ENCODE measurements around the gene MSI2. TPM values are rescaled to one million over a fixed set of nuclear protein-coding genes. Genes with fewer than 3 reads are reported as not detected.

MSI2 gene
- total and polyA plus RNA-seq, 2 donors (not counting 1 experiment from before 2014, with no cell fraction given), result 16.1 to 196 TPM

DNA sequence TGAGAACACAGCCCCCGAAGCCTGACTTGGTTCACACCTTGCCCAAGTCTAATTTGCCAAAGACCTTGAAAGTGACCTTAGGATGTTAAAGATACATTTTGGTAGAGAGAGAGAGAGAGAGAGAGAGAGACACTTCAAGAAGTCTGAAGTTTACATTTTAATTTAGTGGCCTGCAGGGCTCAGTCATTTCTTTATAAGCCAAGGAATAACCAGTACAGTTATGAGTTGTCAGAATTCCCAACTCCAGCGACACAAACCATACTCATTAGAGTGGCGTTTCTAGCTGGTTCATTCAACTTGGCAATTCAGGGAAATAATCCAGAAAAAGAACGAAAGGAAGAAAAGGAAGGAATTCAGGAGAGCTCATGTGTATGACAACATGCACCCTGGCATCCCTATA, 284.7 kb downstream of the MSI2 start:
- intact Hi-C loops (cut with micrococcal nuclease), result no loop called here
- peaks cover 3 to 4% of the 10 kb centered on the region in 2 experiments for H3K36me3 ChIP-seq (replicated peaks in 1 of 2; ENCODE audit: control extremely low read depth in 1 of 2, control insufficient read depth in 1 of 2, extremely low read depth in 1 of 2, insufficient read depth in 2 of 2, low read length in 1 of 2)
- DNase-seq (no peak), ATAC-seq (ENCODE audit: low read depth) (no peak)
- H3K4me1 ChIP-seq (ENCODE audit: control insufficient read depth in 2 of 2, insufficient read depth in 2 of 2, low read length in 2 of 2), result peaks cover 28 to 29% of the 10 kb centered on the region in 2 donors
- H3K27ac ChIP-seq (ENCODE audit: low read length in 2 of 2), result no peak overlapping the region
- Mint-ChIP-seq H3K4me3 (no peak overlapping the region), H3K27me3 (no peaks in the 10 kb centered on the region), H3K27ac (no peak overlapping the region), H3K9me3 (ENCODE audit: insufficient read depth) (no peaks in the 10 kb centered on the region), H3K4me1 (peaks cover 47% of the 10 kb centered on the region)
- ChIA-PET CTCF (interaction anchor here (0.9 kb wide), 1 partner anchor 298 kb away, joined by 3 read pairs; no protein-coding TSS in a partner anchor), POLR2A (interaction anchor here (0.9 to 1.2 kb wide), 2 partner anchors 10 to 11 kb away, joined by 3 read pairs; no protein-coding TSS in a partner anchor)
- no peak overlapping the region for H3K4me2 ChIP-seq (replicated peaks; ENCODE audit: low read depth, low read length, poor library complexity, severe bottlenecking)
- no peaks in the 10 kb centered on the region for H4K20me1 ChIP-seq (ENCODE audit: control insufficient read depth, insufficient read depth, low read length, poor library complexity, severe bottlenecking)
- no peak overlapping the region for H3K4me3 ChIP-seq (ENCODE audit: control extremely low read depth in 1 of 5, extremely low read depth in 1 of 5, insufficient read depth in 1 of 5, low read depth in 2 of 5, low read length in 4 of 5)
- TF ChIP-seq EZH2 (IDR thresholded peaks at IDR 0.05; ENCODE audit: borderline replicate concordance, insufficient read depth, low read depth, low read length, poor library complexity, severe bottlenecking), result no peak
- TF ChIP-seq, protein P1, sequence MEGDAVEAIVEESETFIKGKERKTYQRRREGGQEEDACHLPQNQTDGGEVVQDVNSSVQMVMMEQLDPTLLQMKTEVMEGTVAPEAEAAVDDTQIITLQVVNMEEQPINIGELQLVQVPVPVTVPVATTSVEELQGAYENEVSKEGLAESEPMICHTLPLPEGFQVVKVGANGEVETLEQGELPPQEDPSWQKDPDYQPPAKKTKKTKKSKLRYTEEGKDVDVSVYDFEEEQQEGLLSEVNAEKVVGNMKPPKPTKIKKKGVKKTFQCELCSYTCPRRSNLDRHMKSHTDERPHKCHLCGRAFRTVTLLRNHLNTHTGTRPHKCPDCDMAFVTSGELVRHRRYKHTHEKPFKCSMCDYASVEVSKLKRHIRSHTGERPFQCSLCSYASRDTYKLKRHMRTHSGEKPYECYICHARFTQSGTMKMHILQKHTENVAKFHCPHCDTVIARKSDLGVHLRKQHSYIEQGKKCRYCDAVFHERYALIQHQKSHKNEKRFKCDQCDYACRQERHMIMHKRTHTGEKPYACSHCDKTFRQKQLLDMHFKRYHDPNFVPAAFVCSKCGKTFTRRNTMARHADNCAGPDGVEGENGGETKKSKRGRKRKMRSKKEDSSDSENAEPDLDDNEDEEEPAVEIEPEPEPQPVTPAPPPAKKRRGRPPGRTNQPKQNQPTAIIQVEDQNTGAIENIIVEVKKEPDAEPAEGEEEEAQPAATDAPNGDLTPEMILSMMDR (IDR thresholded peaks at IDR 0.05), result no peak
- peaks cover 16% of the 10 kb centered on the region for H3K79me2 ChIP-seq (ENCODE audit: control insufficient read depth, insufficient read depth, low read length)
- WGBS (ENCODE audit: insufficient coverage), result no CpG with 5 or more reads among the region's 4 CpGs
- H3K9me3 ChIP-seq (ENCODE audit: control extremely low read depth in 1 of 3, control insufficient read depth in 2 of 3, insufficient read depth in 1 of 3, low read length in 2 of 3), result no peaks in the 10 kb centered on the region
- H3K27me3 ChIP-seq (replicated peaks in 1 of 4; ENCODE audit: control extremely low read depth in 1 of 4, control insufficient read depth in 3 of 4, insufficient read depth in 4 of 4, low read length in 3 of 4), result no peaks in the 10 kb centered on the region
- no peak overlapping the region for H3K9ac ChIP-seq (ENCODE audit: low read length)
- H2AFZ ChIP-seq (ENCODE audit: insufficient read depth, low read depth, low read length, poor library complexity, severe bottlenecking), result no peak overlapping the region

DNA sequence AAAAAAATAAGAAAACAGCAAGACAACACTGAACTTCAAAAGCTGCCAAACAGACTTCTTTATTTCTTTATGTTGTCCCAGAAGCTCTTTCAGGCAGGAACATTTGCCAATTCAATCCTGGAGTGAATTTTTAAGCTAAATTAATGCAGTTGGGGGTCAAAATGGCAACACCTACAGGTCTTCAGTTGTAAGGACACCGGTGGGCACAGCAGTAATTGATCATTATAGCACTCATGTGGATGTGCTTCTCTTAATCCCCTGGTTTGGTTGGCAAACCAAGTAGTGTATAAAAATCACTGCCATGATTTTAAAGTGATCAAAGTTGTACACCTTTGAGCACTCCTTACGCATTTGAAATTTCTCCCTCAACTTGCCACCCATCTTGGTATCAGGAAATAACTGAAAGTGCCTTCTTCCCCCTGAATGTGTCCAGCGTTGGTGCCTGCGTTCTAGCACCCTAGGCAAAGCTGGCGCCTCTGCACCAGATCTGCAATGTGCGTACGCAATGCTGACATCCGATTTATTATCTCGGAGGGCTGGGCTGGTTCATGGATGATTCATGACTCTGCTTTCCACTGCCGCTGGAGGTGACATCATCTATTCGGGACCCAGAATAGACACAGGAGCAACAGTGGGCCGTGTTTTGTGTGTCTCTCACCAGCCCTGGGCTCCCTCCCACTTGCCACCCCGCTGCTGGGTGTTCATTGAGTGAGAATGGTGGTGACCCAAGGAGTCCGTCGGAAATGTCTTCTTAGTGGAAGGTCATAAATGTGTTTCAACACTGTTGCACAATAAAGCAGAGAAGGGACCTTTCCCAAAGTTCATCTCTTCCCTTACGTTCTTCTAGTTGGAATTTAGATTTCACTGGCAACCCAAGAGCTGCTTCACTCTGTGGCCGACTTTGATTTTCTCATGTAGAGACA, 285.4 kb downstream of the MSI2 start:
- H3K4me3 ChIP-seq (ENCODE audit: control extremely low read depth in 1 of 5, extremely low read depth in 1 of 5, insufficient read depth in 1 of 5, low read depth in 2 of 5, low read length in 4 of 5), result no peak overlapping the region
- no peaks in the 10 kb centered on the region for H4K20me1 ChIP-seq (ENCODE audit: control insufficient read depth, insufficient read depth, low read length, poor library complexity, severe bottlenecking)
- no peak overlapping the region for H3K4me2 ChIP-seq (replicated peaks; ENCODE audit: low read depth, low read length, poor library complexity, severe bottlenecking)
- no peak for TF ChIP-seq EZH2 (IDR thresholded peaks at IDR 0.05; ENCODE audit: borderline replicate concordance, insufficient read depth, low read depth, low read length, poor library complexity, severe bottlenecking)
- TF ChIP-seq, protein P1 (IDR thresholded peaks at IDR 0.05), result no peak
- Mint-ChIP-seq H3K4me1 (peaks cover 44% of the 10 kb centered on the region), H3K27ac (no peak overlapping the region), H3K4me3 (no peak overlapping the region), H3K27me3 (no peaks in the 10 kb centered on the region), H3K9me3 (ENCODE audit: insufficient read depth) (no peaks in the 10 kb centered on the region)
- ChIA-PET POLR2A (interaction anchor here (1.2 kb wide), 1 partner anchor 10 kb away, joined by 3 read pairs; no protein-coding TSS in a partner anchor), CTCF (interaction anchor here (0.9 to 1.2 kb wide), 2 partner anchors 10 to 299 kb away, joined by 3 to 4 read pairs; no protein-coding TSS in a partner anchor)
- ATAC-seq (ENCODE audit: low read depth) (no peak), DNase-seq (no peak)
- intact Hi-C loops (cut with micrococcal nuclease), result no loop called here
- no peaks in the 10 kb centered on the region for H3K27me3 ChIP-seq (replicated peaks in 1 of 4; ENCODE audit: control extremely low read depth in 1 of 4, control insufficient read depth in 3 of 4, insufficient read depth in 4 of 4, low read length in 3 of 4)
- no peak overlapping the region for H3K9ac ChIP-seq (ENCODE audit: low read length)
- H3K4me1 ChIP-seq (ENCODE audit: control insufficient read depth in 2 of 2, insufficient read depth in 2 of 2, low read length in 2 of 2), result peaks cover 28% of the 10 kb centered on the region in 2 donors
- 95% methylated on average over 13 of the region's 17 CpGs for WGBS (ENCODE audit: insufficient coverage)
- H3K27ac ChIP-seq (ENCODE audit: low read length in 2 of 2), result no peak overlapping the region
- H3K36me3 ChIP-seq (replicated peaks in 1 of 2; ENCODE audit: control extremely low read depth in 1 of 2, control insufficient read depth in 1 of 2, extremely low read depth in 1 of 2, insufficient read depth in 2 of 2, low read length in 1 of 2), result peaks cover 1 to 4% of the 10 kb centered on the region in 2 experiments
- peaks cover 16% of the 10 kb centered on the region for H3K79me2 ChIP-seq (ENCODE audit: control insufficient read depth, insufficient read depth, low read length)
- H2AFZ ChIP-seq (ENCODE audit: insufficient read depth, low read depth, low read length, poor library complexity, severe bottlenecking), result no peak overlapping the region
- no peaks in the 10 kb centered on the region for H3K9me3 ChIP-seq (ENCODE audit: control extremely low read depth in 1 of 3, control insufficient read depth in 2 of 3, insufficient read depth in 1 of 3, low read length in 2 of 3)

Data from B cell (primary cell).